Esophagus mucosa (tissue), 1 donor: ENCODE data around the gene ZNF282. TPM values are rescaled to one million over a fixed set of nuclear protein-coding genes. Genes with fewer than 3 reads are reported as not detected.
A peak's percentile ranks its signal among the peaks of the same experiment; 100 is the strongest.
"Not testable (repeated sequence)": the region's sequence is repeated elsewhere in the genome, so short reads cannot be mapped to it uniquely, and the experiment has no call there.

Source experiments
- ATAC-seq: fragments of 200-7000 bp; cut with Tn5 transposase; one replicate; pipeline ENCODE4 v1.9.1; 2020
- total RNA-seq: library from RNA; stranded (reverse); gene quantifications from one replicate; pipeline ENCODE4 v1.2.4, GENCODE V29; 2023
- donor health status: DM: yes; HTN: yes; CAD: no.

ZNF282 gene
- total RNA-seq, 1 donor from 2014 or later = 20.0 TPM

- no peak for ATAC-seq
Measured at GRCh38 chr7:149225656-149226055, 30.3 kb downstream of the ZNF282 start.

- ATAC-seq = not testable (repeated sequence)
Measured at GRCh38 chr7:149226366-149226765, 31.0 kb downstream of the ZNF282 start.

- no peak for ATAC-seq
Measured at GRCh38 chr7:149226840-149227494, 31.6 kb downstream of the ZNF282 start.

GRCh38 chr7:149228831-149229471 lies 33.6 kb downstream of the ZNF282 start:
- ATAC-seq = no peak

GRCh38 chr7:149229526-149229925 lies 34.2 kb downstream of the ZNF282 start:
- no peak for ATAC-seq

- ATAC-seq = no peak
Measured at GRCh38 chr7:149232362-149232761, 37.0 kb downstream of the ZNF282 start.

- peak; percentile 83 for ATAC-seq
Measured at GRCh38 chr7:149233655-149234204, 38.4 kb downstream of the ZNF282 start.

GRCh38 chr7:149237502-149237901 lies 42.2 kb downstream of the ZNF282 start:
- no peak for ATAC-seq

GRCh38 chr7:149238051-149238450 lies 42.7 kb downstream of the ZNF282 start:
- peak; percentile 74 for ATAC-seq

- peak; percentile 96 for ATAC-seq
Measured at GRCh38 chr7:149239345-149240143, 44.2 kb downstream of the ZNF282 start, which contains the start of gene ZNF212. Gene ZNF212, plus strand, starts transcription at chr7:149239651. Its CDS starts 128 bp downstream, at chr7:149239779.

GRCh38 chr7:149240637-149241036 lies 45.3 kb downstream of the ZNF282 start:
- ATAC-seq = no peak

GRCh38 chr7:149241696-149242095 lies 46.4 kb downstream of the ZNF282 start:
- no peak for ATAC-seq

GRCh38 chr7:149245244-149245643 lies 49.9 kb downstream of the ZNF282 start:
- ATAC-seq = peak; percentile 93

GRCh38 chr7:149245744-149246143 lies 50.4 kb downstream of the ZNF282 start:
- ATAC-seq = no peak

- no peak for ATAC-seq
Measured at GRCh38 chr7:149248777-149249176, 53.4 kb downstream of the ZNF282 start.

- not testable (repeated sequence) for ATAC-seq
Measured at GRCh38 chr7:149250151-149250550, 54.8 kb downstream of the ZNF282 start.

GRCh38 chr7:149251518-149251917 lies 56.2 kb downstream of the ZNF282 start:
- not testable (repeated sequence) for ATAC-seq

GRCh38 chr7:149252378-149252777 lies 57.0 kb downstream of the ZNF282 start:
- no peak for ATAC-seq

- no peak for ATAC-seq
Measured at GRCh38 chr7:149253665-149254064, 58.3 kb downstream of the ZNF282 start.

GRCh38 chr7:149254181-149254858 lies 59.0 kb downstream of the ZNF282 start:
- ATAC-seq = no peak

- no peak for ATAC-seq
Measured at GRCh38 chr7:149255174-149255573, 59.8 kb downstream of the ZNF282 start.

- no peak for ATAC-seq
Measured at GRCh38 chr7:149256568-149256967, 61.2 kb downstream of the ZNF282 start.
